ENCODE measurements around the gene MAN2A1. TPM values are rescaled to one million over a fixed set of nuclear protein-coding genes. Genes with fewer than 3 reads are reported as not detected.

The MAN2A1 gene
- total RNA-seq, 2 donors from 2014 or later: 60.7 to 62.1 TPM

GRCh38 chr5:109719978-109720377 lies 30.3 kb downstream of the MAN2A1 start:
- DNase-seq: no peak
- Mint-ChIP-seq H3K27me3 (ENCODE audit: insufficient read depth) (no peaks in the 10 kb centered on the region), H3K4me3 (no peak overlapping the region), H3K4me1 (peaks cover 6% of the 10 kb centered on the region), H3K9me3 (no peaks in the 10 kb centered on the region), H3K36me3 (ENCODE audit: low read depth) (peaks cover 15% of the 10 kb centered on the region), H3K27ac (no peak overlapping the region)
- Histone ChIP-seq H3K36me3 (ENCODE audit: control insufficient read depth, insufficient read depth, low read length) (peaks cover 29% of the 10 kb centered on the region), H3K27ac (ENCODE audit: low read depth, low read length) (no peak overlapping the region), H3K27me3 (ENCODE audit: control insufficient read depth, insufficient read depth, low read length, poor library complexity, severe bottlenecking) (no peaks in the 10 kb centered on the region), H3K9ac (ENCODE audit: extremely low read depth, low read length, poor library complexity, severe bottlenecking) (no peak overlapping the region), H3K4me1 (ENCODE audit: control insufficient read depth, insufficient read depth, low read length) (no peaks in the 10 kb centered on the region), H3K9me3 (ENCODE audit: control insufficient read depth, low read length) (no peaks in the 10 kb centered on the region), H3K4me3 (ENCODE audit: low read length) (no peak overlapping the region)
- TF ChIP-seq, protein P1, sequence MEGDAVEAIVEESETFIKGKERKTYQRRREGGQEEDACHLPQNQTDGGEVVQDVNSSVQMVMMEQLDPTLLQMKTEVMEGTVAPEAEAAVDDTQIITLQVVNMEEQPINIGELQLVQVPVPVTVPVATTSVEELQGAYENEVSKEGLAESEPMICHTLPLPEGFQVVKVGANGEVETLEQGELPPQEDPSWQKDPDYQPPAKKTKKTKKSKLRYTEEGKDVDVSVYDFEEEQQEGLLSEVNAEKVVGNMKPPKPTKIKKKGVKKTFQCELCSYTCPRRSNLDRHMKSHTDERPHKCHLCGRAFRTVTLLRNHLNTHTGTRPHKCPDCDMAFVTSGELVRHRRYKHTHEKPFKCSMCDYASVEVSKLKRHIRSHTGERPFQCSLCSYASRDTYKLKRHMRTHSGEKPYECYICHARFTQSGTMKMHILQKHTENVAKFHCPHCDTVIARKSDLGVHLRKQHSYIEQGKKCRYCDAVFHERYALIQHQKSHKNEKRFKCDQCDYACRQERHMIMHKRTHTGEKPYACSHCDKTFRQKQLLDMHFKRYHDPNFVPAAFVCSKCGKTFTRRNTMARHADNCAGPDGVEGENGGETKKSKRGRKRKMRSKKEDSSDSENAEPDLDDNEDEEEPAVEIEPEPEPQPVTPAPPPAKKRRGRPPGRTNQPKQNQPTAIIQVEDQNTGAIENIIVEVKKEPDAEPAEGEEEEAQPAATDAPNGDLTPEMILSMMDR (conservative IDR thresholded peaks at IDR 0.05): peak; percentile 48

DNA sequence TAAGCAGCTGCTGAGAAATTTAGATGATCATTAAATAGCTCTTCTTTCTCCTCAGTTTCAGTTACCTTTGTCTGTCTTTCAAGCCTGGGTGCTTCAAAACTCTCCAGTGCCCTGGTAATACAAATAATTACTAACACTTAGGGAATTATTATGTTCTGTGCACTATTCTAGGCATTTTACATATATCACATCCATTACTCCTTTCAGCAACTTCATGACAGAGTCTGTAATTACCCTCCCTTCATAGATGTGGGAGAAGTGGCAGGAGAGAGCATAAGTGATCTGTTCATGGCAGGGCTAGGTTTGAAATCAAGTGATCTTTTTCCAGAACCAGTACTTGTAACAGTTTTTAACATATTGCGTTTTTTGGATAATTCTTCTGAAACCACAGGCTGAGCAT lies 32.0 kb downstream of the MAN2A1 start:
- no peak overlapping the region for H3K27ac Mint-ChIP-seq
- Histone ChIP-seq H3K27me3 (ENCODE audit: control insufficient read depth, insufficient read depth, low read length, poor library complexity, severe bottlenecking) (no peaks in the 10 kb centered on the region), H3K9ac (ENCODE audit: extremely low read depth, low read length, poor library complexity, severe bottlenecking) (no peak overlapping the region), H3K36me3 (ENCODE audit: control insufficient read depth, insufficient read depth, low read length) (peaks cover 21% of the 10 kb centered on the region), H3K27ac (ENCODE audit: low read depth, low read length) (no peak overlapping the region), H3K4me1 (ENCODE audit: control insufficient read depth, insufficient read depth, low read length) (no peaks in the 10 kb centered on the region), H3K9me3 (ENCODE audit: control insufficient read depth, low read length) (no peaks in the 10 kb centered on the region), H3K4me3 (ENCODE audit: low read length) (no peak overlapping the region)
- TF ChIP-seq, protein P1 (conservative IDR thresholded peaks at IDR 0.05): no peak
- no peaks in the 10 kb centered on the region for H3K27me3 Mint-ChIP-seq (ENCODE audit: insufficient read depth)
- no peak overlapping the region for H3K4me3 Mint-ChIP-seq
- peaks cover 12% of the 10 kb centered on the region for H3K36me3 Mint-ChIP-seq (ENCODE audit: low read depth)
- no peak for DNase-seq
- H3K9me3 Mint-ChIP-seq: no peaks in the 10 kb centered on the region
- no peaks in the 10 kb centered on the region for H3K4me1 Mint-ChIP-seq
- WGBS, 2 experiments (ENCODE audit: insufficient coverage in 1 of 2, insufficient read length in 1 of 2): 100% methylated on average over 1 of the region's 1 CpG; no CpG with 5 or more reads in 1 of the 2 experiments

DNA sequence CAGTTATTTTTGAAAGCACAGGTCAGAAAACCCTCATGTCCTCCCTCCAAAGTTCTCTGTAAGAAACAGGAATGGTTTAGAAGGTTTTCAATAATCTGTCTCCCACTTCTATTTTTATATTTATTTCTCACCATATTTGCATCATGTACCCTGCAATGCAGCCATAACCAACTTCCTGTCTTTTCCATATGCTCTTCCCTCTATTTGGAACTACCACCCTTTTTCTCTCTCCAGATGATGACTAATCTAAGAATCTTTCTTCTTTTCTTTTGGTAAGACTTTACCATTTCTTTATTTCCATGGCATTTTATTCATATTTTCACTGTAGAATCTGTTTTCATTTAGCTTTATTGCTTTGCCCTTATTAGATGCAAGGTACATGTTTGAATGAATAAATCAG lies 33.9 kb downstream of the MAN2A1 start:
- H3K9me3 ChIP-seq (ENCODE audit: control insufficient read depth, low read length): no peaks in the 10 kb centered on the region
- no peaks in the 10 kb centered on the region for H3K4me1 ChIP-seq (ENCODE audit: control insufficient read depth, insufficient read depth, low read length)
- H3K9ac ChIP-seq (ENCODE audit: extremely low read depth, low read length, poor library complexity, severe bottlenecking): no peak overlapping the region
- no peaks in the 10 kb centered on the region for H3K27me3 Mint-ChIP-seq (ENCODE audit: insufficient read depth)
- H3K27ac Mint-ChIP-seq: peak overlapping the region; percentile 23
- no peaks in the 10 kb centered on the region for H3K4me1 Mint-ChIP-seq
- TF ChIP-seq, protein P1 (conservative IDR thresholded peaks at IDR 0.05): no peak
- no peaks in the 10 kb centered on the region for H3K27me3 ChIP-seq (ENCODE audit: control insufficient read depth, insufficient read depth, low read length, poor library complexity, severe bottlenecking)
- no peak overlapping the region for H3K4me3 Mint-ChIP-seq
- H3K27ac ChIP-seq (ENCODE audit: low read depth, low read length): no peak overlapping the region
- DNase-seq: no peak
- no peak overlapping the region for H3K4me3 ChIP-seq (ENCODE audit: low read length)
- H3K36me3 ChIP-seq (ENCODE audit: control insufficient read depth, insufficient read depth, low read length): peaks cover 8% of the 10 kb centered on the region
- peaks cover 4% of the 10 kb centered on the region for H3K36me3 Mint-ChIP-seq (ENCODE audit: low read depth)
- no peaks in the 10 kb centered on the region for H3K9me3 Mint-ChIP-seq
